GM23338 (cell line): ENCODE measurements around the gene EMILIN2.

Experiments
- CREB1 ChIP-seq: fragments of 250-450 bp; sonication (Bioruptor Pico); IDR thresholded peaks from 2 replicates; pipeline ENCODE4 v1.5.0; 2020; ENCODE audit warnings: low read depth, mild to moderate bottlenecking, moderate library complexity
- EZH2 ChIP-seq: fragments of 200-600 bp; sonication (generic); IDR thresholded peaks from one replicate; pipeline ENCODE4 v1.8.0; 2017; ENCODE audit warnings: antibody characterized with exemption, mild to moderate bottlenecking, low read depth; ENCODE audit not compliant: unreplicated experiment
- EZH2phosphoT487 ChIP-seq: fragments of 200-600 bp; sonication (generic); IDR thresholded peaks from one replicate; pipeline ENCODE4 v1.8.1; 2018; ENCODE audit warnings: antibody characterized with exemption; ENCODE audit not compliant: unreplicated experiment
- JUNB ChIP-seq: IDR thresholded peaks from one replicate; pipeline ENCODE4 v1.6.1; 2016; ENCODE audit warnings: antibody characterized with exemption; ENCODE audit not compliant: unreplicated experiment
- NANOG ChIP-seq: IDR thresholded peaks from 2 replicates; pipeline ENCODE4 v1.6.1; 2016; ENCODE audit warnings: antibody characterized with exemption, borderline replicate concordance
- POLR2AphosphoS5 ChIP-seq: IDR thresholded peaks from 2 replicates; pipeline ENCODE4 v1.6.1; 2016; ENCODE audit warnings: antibody characterized with exemption, low read depth
- STAT1 ChIP-seq: IDR thresholded peaks from one replicate; pipeline ENCODE4 v1.6.1; 2016; ENCODE audit warnings: antibody characterized with exemption; ENCODE audit not compliant: unreplicated experiment
- ZNF114 ChIP-seq: fragments of 250-450 bp; sonication (Bioruptor Pico); IDR thresholded peaks from 2 replicates; pipeline ENCODE4 v1.5.0; 2020; ENCODE audit warnings: mild to moderate bottlenecking, moderate library complexity
- ZNF331 ChIP-seq: fragments of 250-450 bp; sonication (Bioruptor Pico); IDR thresholded peaks from 2 replicates; pipeline ENCODE4 v1.5.0; 2020; ENCODE audit warnings: low read depth, mild to moderate bottlenecking, moderate library complexity
- ZNF462 ChIP-seq: fragments of 250-450 bp; sonication (Bioruptor Pico); IDR thresholded peaks from 2 replicates; pipeline ENCODE4 v1.5.0; 2020; ENCODE audit warnings: mild to moderate bottlenecking, moderate library complexity
- TF ChIP-seq, protein P1 (sequence below): IDR thresholded peaks from one replicate; pipeline ENCODE4 v1.6.1; 2018; ENCODE audit warnings: antibody characterized with exemption; ENCODE audit not compliant: unreplicated experiment
- TF ChIP-seq, protein P2 (sequence below), 2 experiments: fragments of 200-600 bp in 1 of 2; sonication (generic) in 1 of 2; conservative IDR thresholded peaks; 2 replicates each; pipeline versions ENCODE4 v1.5.1 to v1.6.1; 2016 to 2017; ENCODE audit warnings: antibody characterized with exemption in 2 of 2, low read depth in 2 of 2, mild to moderate bottlenecking in 2 of 2, moderate library complexity in 1 of 2
- TF ChIP-seq, protein P3 (sequence below): IDR thresholded peaks from 2 replicates; pipeline ENCODE4 v1.6.1; 2016; ENCODE audit warnings: antibody characterized with exemption

- TF ChIP-seq, protein P1, sequence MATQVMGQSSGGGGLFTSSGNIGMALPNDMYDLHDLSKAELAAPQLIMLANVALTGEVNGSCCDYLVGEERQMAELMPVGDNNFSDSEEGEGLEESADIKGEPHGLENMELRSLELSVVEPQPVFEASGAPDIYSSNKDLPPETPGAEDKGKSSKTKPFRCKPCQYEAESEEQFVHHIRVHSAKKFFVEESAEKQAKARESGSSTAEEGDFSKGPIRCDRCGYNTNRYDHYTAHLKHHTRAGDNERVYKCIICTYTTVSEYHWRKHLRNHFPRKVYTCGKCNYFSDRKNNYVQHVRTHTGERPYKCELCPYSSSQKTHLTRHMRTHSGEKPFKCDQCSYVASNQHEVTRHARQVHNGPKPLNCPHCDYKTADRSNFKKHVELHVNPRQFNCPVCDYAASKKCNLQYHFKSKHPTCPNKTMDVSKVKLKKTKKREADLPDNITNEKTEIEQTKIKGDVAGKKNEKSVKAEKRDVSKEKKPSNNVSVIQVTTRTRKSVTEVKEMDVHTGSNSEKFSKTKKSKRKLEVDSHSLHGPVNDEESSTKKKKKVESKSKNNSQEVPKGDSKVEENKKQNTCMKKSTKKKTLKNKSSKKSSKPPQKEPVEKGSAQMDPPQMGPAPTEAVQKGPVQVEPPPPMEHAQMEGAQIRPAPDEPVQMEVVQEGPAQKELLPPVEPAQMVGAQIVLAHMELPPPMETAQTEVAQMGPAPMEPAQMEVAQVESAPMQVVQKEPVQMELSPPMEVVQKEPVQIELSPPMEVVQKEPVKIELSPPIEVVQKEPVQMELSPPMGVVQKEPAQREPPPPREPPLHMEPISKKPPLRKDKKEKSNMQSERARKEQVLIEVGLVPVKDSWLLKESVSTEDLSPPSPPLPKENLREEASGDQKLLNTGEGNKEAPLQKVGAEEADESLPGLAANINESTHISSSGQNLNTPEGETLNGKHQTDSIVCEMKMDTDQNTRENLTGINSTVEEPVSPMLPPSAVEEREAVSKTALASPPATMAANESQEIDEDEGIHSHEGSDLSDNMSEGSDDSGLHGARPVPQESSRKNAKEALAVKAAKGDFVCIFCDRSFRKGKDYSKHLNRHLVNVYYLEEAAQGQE, result no peak
- TF ChIP-seq, protein P2, sequence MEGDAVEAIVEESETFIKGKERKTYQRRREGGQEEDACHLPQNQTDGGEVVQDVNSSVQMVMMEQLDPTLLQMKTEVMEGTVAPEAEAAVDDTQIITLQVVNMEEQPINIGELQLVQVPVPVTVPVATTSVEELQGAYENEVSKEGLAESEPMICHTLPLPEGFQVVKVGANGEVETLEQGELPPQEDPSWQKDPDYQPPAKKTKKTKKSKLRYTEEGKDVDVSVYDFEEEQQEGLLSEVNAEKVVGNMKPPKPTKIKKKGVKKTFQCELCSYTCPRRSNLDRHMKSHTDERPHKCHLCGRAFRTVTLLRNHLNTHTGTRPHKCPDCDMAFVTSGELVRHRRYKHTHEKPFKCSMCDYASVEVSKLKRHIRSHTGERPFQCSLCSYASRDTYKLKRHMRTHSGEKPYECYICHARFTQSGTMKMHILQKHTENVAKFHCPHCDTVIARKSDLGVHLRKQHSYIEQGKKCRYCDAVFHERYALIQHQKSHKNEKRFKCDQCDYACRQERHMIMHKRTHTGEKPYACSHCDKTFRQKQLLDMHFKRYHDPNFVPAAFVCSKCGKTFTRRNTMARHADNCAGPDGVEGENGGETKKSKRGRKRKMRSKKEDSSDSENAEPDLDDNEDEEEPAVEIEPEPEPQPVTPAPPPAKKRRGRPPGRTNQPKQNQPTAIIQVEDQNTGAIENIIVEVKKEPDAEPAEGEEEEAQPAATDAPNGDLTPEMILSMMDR (conservative IDR thresholded peaks at IDR 0.05; ENCODE audit: low read depth in 2 of 2), result no peak
- TF ChIP-seq EZH2, result no peak
- no peak for TF ChIP-seq POLR2AphosphoS5
- TF ChIP-seq CREB1 (CRISPR knock-in tag), result no peak
- TF ChIP-seq NANOG, result no peak
- TF ChIP-seq STAT1, result no peak
- TF ChIP-seq JUNB, result no peak
- no peak for TF ChIP-seq EZH2phosphoT487
- TF ChIP-seq ZNF114 (CRISPR knock-in tag), result no peak
- no peak for TF ChIP-seq ZNF331 (CRISPR knock-in tag)
- TF ChIP-seq, protein P3, sequence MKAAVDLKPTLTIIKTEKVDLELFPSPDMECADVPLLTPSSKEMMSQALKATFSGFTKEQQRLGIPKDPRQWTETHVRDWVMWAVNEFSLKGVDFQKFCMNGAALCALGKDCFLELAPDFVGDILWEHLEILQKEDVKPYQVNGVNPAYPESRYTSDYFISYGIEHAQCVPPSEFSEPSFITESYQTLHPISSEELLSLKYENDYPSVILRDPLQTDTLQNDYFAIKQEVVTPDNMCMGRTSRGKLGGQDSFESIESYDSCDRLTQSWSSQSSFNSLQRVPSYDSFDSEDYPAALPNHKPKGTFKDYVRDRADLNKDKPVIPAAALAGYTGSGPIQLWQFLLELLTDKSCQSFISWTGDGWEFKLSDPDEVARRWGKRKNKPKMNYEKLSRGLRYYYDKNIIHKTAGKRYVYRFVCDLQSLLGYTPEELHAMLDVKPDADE, result no peak
- TF ChIP-seq ZNF462, result no peak
Measured at GRCh38 chr18:2799369-2799768, 47.4 kb upstream of the EMILIN2 start.
